GM19328 (cell line): Measurements from ENCODE around the gene LRRC19.

ENCODE experiments used
- ATAC-seq: cut with Tn5 transposase; IDR thresholded peaks from one replicate; pipeline ENCODE4 v1.9.1; 2021; ENCODE audit warnings: mild to moderate bottlenecking, moderate library complexity; ENCODE audit not compliant: unreplicated experiment

The LRRC19 gene, protein sequence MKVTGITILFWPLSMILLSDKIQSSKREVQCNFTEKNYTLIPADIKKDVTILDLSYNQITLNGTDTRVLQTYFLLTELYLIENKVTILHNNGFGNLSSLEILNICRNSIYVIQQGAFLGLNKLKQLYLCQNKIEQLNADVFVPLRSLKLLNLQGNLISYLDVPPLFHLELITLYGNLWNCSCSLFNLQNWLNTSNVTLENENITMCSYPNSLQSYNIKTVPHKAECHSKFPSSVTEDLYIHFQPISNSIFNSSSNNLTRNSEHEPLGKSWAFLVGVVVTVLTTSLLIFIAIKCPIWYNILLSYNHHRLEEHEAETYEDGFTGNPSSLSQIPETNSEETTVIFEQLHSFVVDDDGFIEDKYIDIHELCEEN

DNA sequence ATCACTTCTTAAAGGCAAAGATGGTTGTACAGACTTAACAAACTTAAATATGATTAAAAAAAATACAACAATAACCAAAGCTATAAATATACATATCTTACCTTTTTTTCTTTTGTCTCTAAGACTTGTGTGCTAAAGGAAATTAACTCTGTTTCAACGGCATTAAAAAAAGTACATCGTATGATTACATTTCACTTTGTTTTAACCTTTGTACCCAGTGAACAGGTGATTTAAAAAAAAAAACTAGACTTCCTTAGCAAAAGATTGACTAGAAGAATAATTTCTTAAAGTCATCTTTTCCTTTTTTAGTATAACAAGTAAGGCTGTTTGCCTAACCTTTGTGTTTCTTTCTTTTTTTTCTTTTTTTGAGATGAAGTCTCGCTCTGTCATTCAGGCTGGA lies at the start of gene LRRC19:
Gene LRRC19 (minus strand): TSS at position 182 of the 400 bp plus-strand sequence. CDS start 5,978 bp downstream, outside the sequence.
- ATAC-seq = no peak

DNA sequence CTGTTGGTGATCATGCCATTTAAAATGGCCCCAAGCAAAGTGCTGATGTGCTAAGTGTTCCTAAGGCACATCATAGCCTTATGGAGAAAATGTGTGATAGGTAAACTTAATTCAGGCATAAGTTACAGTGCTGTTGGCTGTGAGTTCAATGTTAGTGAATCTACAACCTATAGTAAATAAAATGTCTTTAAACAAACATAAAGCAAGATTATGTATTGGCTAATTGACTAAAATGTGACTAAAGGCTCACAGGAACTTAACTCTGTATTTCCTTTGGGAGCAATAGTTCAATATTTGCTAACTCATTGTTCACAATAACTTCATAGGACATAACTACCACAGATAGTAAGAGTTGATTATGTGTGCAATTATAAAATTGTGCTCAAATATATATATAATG lies 49.4 kb upstream of the LRRC19 start:
- ATAC-seq = no peak

DNA sequence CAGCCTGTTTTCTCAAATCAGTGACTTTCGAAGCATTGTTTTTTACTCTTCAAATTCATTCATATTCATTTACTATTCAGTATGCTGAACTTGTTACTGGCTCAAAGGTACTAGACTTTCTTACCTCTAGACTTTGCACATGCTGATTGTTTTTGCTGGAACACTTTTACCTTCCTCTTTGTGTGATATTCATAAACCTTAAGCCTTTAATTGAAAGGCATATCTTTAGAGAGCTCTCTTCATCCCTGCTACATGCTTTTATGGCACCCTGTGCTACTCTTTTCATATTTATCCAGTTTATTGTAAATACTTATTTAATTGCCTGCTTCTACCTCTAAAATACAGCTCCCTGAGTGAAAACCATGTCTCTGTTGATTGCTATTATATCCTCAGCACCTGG lies 48.7 kb upstream of the LRRC19 start:
- ATAC-seq = no peak

DNA sequence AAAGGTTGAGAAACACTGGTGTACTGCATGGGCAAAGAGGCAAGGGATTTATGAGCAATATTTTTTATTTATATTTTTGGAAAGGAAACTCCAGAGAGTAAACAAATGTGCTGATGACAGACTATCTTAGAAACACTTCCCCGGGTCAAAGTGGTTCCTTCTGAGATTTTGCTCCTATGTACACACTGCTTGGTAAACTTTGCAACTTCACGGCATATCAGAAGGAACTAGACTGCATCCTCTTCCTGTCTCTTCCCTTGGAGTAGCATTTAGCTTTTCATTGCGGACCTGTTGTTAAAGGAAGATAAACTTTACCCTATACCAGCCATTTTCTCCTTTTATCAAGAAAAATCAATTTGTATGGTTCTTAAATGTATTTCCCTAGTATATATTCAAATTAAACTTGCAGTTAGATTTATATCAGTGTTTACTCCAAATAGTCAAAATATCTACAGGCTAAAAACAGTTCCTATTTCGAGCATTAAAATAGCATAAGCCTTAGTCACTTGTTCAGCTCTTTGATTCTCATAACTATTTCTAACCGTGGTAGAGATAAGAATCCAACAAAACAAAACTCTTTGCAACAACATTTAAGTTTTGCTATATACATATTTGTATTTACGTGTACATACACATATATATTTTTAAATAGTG lies 48.0 kb upstream of the LRRC19 start:
- ATAC-seq = no peak

DNA sequence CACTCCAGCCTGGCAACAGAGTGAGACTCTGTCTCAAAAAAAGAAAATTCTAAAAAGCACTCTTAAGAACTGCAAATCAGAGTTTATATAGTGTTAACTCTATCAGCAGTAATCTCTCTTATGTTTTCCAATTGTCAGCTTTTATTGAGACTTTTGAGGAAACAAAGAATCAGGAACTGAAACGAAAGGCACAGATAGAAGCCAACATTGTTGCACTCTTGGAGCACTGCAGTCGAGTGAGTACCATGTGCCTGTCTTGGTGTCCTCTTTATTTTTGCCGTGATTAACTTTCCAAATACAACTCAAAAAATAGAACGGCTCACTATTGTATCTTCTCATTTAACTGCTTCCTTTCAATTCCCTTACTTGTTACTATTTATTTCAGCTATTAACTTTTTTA lies 41.7 kb upstream of the LRRC19 start:
- ATAC-seq = no peak

DNA sequence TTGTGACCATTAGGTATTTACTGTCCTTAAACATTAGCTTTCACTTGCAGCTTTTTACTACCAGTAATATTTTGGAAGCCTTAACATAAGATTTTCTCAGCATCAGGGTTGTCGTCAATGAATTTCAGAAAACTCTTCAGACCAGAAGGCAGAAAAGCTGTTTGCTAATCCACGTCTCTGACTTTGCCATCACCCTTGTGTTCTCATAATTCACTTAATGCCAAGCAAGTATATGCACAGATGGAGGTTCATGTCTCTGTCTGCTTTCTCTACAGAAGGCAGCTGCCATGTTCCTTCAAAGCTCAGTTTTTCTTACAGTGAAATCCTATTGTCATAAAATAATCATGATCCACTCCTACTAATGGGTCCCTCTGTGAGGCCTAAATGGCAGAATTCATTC lies 37.7 kb upstream of the LRRC19 start:
- no peak for ATAC-seq

DNA sequence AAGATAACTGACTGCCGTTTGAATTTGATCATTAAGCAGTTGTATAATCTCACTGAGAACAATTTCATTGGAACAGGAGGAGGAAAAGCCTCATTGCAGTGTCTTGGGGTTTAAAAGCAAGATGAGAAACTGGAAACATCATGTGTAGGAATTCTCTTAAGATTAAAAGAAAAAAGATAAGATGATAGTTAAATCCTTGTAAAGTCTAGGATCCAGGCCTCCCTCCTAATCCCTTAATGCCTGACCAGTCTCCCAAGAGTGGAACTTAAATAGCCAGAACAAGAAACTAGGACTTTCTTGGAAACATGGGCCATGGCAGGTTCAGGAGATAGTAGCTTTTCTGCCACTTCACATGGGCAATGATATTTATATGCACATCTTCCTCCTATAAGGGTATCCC lies 37.0 kb upstream of the LRRC19 start:
- ATAC-seq = no peak

DNA sequence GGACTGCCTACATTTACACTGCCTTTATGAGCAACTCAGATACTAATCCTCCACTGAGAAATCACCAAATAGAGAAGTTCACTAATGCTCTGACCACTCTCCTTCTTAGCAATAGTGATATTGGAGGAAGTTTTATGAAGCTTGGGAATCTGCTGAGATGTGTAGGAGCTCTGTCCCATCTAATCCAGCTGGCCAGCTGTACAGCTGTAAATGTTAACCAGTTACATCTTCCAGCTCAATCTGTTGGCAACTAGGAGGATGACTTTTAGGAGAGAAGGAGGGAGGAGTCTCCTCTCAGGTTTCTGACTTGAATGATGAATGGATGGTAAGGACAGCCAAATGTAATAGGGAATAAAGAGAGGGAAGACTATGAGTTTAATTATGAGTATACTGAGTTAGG lies 36.3 kb upstream of the LRRC19 start:
- ATAC-seq = no peak

DNA sequence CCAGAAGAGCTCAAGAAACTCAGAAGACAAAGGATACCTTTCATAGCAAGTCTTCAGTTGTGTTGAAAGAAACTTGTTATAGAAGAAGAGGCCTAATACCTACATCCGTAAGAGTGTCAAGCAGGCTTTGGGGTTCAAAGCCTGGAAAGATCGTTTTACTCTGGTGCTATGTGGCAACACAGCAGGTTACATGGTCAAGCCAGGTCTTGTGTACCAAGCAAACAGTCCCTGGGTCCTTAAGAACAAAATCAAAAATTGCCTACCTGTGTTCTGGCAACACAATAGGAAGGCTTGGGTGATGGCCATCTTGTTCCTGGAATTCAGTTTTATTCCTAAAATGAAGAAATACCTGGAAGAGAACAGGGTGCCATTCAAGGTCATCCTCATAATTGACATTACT lies 32.0 kb upstream of the LRRC19 start:
- no peak for ATAC-seq

DNA sequence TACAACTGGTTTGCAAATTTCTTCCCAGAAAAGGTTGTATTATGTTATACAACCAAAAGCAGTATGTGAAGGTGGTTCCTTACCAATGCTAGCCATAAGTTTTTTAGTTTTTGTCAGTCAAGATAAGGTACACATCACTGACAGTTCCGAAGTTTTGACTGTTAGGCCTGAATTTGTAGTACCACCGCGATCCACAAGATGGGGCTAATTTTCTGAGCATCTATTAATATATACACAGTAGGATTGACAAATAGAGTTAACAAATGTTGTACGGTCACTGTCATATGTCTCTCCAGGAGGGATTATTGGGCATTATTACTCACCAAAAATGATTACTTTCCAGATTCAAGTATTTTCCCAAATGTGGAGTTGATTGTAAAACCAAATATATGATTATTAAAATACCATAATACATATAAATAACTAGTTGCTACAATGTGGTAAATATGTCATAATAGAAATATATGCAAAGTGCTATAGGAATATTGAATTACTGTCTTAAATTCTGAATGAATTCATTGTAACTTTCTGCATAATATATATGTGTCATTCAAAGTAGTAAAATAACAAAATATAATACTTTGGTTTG lies 28.4 kb upstream of the LRRC19 start:
- peak; percentile 70 for ATAC-seq

DNA sequence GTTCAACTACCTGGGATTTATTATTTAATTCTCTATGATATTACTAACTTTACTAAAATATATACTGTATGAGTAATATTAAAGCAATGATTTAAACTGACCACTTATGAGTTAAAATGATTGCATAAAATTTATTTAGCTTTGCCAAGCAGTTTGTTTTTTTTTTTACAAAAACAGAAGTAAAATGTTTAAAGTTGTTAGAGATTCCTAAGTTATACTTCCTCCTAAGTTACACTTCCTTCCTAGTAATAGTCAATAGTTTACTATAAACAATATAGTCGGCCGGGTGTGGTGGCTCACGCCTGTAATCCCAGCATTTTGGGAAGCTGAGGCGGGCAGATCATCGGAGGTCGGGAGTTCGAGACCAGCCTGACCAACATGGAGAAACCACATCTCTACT lies 23.7 kb upstream of the LRRC19 start:
- no peak for ATAC-seq

DNA sequence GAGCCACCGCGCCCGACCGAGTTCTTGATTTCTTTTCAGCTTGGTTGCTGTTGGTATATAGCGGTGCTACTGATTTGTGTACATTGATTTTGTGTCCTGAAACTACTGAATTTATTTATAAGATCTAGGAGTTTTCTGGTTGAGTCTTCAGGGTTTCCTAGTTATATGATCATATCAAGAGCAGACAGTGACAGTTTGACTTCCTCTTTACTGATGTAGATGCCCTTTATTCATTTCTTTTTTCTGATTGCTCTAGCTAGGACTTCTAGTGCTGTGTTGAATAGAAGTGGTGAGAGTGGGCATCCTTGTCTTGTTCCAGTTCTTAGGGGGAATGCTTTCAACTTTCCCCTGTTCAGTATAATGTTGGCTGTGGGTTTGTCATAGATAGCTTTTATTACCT lies 17.4 kb upstream of the LRRC19 start:
- no peak for ATAC-seq

DNA sequence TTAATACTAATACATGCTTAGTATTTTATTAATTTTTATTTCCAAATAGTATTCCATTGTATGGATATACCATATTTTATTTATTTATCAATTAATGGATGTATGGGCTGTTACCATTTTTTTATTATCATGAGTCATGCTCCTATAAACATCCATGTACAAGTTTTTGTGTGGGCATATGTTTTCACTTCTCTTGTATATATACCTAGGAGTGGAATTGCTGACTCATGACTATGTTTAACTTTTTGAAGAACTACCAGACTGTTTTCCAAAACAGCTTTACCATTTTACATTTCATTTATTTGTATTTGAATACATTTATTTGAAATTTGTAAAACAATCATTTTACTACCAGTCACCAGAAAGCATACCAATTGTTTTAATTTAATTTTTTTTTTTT lies 14.1 kb upstream of the LRRC19 start:
- ATAC-seq = no peak

DNA sequence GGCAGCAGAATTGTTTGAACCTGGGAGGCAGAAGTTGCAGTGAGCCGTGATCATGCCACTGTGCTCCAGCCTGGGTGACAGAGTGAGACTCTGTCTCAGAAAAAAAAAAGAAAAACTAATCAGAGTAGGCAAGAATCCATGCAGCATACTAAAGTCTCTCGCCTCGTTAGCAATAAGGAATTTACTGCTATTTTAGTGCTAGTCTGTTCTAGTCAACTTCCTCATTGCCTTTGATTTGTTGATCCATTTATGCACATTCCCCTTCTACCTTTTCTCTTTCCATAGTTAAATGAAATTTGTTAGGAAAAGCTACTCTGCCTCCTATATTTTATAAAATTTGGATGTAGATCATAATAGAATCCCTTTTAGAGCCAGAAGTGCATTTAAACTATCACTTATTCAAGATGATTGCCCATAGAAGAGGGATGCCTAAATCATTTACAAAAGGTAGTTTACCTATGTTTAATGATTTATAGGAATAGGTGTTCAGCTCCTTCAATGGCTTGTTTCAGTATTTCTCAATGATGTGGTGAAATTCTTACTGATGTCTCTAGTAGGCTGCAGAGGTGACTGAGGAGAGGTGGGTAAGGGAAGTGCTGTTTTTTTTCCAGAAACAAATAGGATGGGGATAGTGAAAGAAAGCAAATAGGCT lies 1.9 kb downstream of the LRRC19 start:
- ATAC-seq = no peak

DNA sequence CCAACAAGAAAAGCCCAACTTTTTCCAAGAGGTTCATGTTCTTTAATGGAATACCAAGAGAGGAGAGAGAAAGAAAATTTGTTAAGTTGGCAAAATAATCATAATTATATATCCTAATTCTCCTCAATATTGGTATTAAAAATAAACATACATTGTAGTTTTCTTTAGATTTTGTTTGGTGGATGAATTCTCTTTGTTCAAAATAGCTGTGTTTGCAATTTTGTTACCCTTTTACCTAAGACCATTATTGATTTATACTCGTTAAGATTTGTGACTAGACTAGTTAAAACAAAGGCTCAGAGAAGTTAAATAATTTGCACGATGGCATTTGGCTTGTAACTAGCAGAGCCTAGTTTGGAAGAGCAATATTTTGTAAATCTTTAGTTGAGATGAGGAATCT lies 9.7 kb downstream of the LRRC19 start:
- no peak for ATAC-seq

DNA sequence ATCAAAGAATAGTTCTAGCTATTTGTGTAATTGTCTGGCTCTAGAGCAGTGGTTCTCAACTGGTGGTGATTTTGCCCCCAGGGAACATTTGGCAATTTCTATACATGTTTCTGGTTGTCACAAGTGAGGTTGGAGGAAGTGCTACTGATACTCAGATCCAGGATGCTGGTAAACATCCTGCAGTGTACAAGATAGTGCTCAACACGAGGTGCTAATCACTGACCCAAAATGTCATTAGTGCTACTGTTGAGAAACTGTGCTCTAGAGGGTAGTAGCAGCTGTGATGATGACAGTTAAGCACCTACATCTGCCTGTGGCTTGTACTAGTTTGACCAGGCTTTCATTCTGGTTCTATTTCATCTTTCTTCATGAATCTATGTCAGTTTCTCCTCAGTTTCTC lies 22.1 kb downstream of the LRRC19 start:
- ATAC-seq = no peak

DNA sequence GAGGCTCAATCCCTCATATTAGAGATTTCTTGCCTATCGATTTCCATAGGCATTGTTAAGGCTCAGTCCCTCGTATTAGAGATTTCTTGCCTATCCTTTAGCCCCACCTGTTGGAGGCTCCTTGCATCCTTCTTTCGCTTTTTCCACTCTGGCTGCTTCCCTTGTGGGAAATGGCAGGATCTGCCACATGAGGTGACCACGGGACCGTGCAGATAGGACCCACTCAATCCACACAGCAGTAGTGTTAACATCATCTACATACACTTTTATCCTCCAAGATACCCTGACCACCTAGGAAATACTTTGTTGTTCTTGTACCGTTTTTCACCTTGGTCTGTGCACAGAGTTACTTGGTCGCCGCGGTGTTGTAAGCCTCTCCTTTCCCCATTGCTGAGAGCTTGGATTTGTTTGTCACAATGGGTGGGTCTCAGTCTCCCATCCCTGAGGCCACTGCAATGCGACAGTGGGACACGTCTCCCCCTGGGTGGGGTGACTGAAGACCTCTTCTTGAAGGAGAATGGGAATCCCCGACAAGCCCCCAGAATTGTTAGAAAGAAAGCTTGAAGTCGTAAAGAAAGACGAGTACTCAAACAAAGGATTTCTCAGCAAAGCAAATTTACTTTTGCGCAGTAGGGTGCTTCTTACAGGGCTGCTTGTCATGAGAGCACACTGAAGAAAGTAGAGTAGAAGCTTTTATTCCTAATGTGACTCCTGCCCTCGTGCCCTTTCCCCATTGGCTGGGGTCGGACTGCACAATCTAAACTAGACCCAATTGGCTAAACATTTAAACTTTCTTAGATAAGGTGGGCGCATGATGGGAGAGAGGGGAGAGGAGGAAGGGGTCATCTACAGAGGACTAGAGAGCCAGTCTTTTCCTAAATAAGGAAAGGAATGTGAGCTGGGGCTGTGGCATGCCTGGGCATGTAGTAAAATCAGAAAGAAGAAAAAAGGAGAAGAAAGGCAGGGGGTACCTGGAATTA lies 29.5 kb downstream of the LRRC19 start:
- ATAC-seq = no peak

DNA sequence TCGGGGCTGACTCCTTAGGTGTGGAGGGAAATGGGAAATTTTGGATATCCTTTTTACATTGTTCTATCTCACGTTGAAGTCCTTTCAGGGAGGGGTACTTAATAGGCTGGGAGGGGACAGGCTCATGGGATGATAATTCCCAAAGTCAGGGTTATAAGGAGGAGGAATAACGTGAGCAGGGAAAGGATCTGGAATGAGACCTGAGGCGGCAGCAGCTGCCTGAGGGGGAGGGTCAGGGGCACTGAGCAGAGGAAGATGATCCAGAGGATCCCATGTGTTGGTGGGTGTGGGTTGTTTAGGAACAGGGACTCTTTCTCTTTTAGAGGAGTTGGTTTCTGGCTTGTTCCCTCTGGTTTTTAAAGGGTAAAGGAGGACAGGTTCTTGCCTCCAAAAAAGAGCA lies 30.5 kb downstream of the LRRC19 start:
- ATAC-seq = no peak

DNA sequence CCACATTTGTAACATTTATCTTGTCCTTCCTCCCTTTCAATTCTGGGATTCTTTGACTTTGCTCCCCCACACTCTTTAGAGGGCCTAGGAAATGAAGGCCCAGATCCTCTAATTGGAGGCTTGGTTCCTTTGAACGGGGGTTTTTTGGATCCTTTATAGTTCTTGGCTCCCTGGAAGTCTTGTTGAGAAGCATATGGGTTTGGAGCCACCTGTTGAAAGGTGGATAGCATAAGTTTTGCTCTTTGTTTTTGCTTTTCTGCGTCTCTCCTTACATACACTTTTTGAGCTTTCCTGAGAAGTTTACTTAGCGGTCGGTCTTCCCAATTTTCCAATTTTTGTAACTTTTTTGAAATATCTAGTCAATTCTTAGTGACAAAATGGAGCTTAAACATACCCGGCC lies 31.5 kb downstream of the LRRC19 start:
- ATAC-seq = no peak

DNA sequence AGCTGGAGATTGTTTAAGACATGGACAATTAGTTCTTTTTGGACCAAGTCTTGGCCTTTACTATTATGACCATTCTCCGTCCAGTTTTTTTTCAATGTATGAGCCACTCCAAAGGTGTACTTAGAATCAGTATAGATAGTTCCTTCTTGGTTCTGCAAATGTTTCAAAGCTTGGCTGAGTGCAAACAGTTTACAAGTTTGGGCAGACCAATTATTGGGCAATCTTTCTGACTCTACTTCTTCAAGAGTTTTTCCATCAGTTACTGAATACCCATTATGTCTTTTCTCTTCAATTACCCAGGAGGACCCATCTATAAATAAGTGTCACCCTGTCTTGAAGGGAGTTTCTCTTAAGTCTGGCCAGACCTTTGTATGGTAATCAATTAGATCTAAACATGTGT lies 33.8 kb downstream of the LRRC19 start:
- no peak for ATAC-seq

DNA sequence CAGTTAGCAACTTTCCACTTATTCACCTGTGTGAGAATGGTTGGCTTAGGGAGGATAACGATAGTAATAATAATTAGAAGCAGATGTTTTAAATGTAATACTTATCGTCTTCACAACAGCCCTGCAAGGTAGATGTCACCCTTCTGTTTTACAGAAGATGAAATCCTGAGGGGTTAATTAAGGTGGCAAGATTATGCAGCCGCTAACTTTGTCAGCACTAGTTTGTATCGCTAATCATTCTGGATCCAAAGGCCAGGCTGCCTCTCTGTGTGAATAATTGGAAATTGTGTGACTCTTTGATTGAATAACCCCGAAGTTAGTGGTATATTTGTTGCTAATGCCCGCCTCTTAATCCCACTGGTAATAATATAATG lies 48.6 kb downstream of the LRRC19 start:
- ATAC-seq = no peak
